ENCODE results near the gene AP2B1.

AP2B1 gene

GRCh38 chr17:35705705-35706104, 118.6 kb downstream of the AP2B1 start:
- H3K4me1 ChIP-seq (ENCODE audit: low read length): peaks cover 6% of the 10 kb centered on the region; the same call in 1 of the 2 replicates
- H3K79me2 ChIP-seq (ENCODE audit: low read length): no peaks in the 10 kb centered on the region
- H3K9me3 ChIP-seq (ENCODE audit: insufficient read depth, low read length): no peaks in the 10 kb centered on the region
- no peaks in the 10 kb centered on the region for H4K20me1 ChIP-seq (ENCODE audit: insufficient read depth, low read length)
- no peaks in the 10 kb centered on the region for H3K27me3 ChIP-seq (ENCODE audit: low read depth, low read length)
- no peak overlapping the region for H3K27ac ChIP-seq (ENCODE audit: low read length)
- no peak overlapping the region for H3K4me2 ChIP-seq (ENCODE audit: low read length)
- no peak overlapping the region for H3K9ac ChIP-seq (ENCODE audit: low read length)
- no peak overlapping the region for H3K4me3 ChIP-seq (ENCODE audit: low read length)
- H3K36me3 ChIP-seq (replicated peaks; ENCODE audit: low read depth, low read length): peaks cover 8% of the 10 kb centered on the region
- TF ChIP-seq EZH2phosphoT487 (IDR thresholded peaks at IDR 0.05; ENCODE audit: low read depth) (no peak), CTCF (IDR thresholded peaks at IDR 0.05; ENCODE audit: low read depth, low read length) (no peak)
- no peak overlapping the region for H2AFZ ChIP-seq (ENCODE audit: low read depth, low read length)

GRCh38 chr17:35708149-35708548, 121.0 kb downstream of the AP2B1 start:
- H3K27me3 ChIP-seq (ENCODE audit: low read depth, low read length): no peaks in the 10 kb centered on the region
- H2AFZ ChIP-seq (ENCODE audit: low read depth, low read length): no peak overlapping the region
- H3K9me3 ChIP-seq (ENCODE audit: insufficient read depth, low read length): no peaks in the 10 kb centered on the region
- no peaks in the 10 kb centered on the region for H3K79me2 ChIP-seq (ENCODE audit: low read length)
- no peak overlapping the region for H3K27ac ChIP-seq (ENCODE audit: low read length)
- H3K4me3 ChIP-seq (ENCODE audit: low read length): no peak overlapping the region
- H3K9ac ChIP-seq (ENCODE audit: low read length): no peak overlapping the region
- no peaks in the 10 kb centered on the region for H4K20me1 ChIP-seq (ENCODE audit: insufficient read depth, low read length)
- TF ChIP-seq EZH2phosphoT487 (IDR thresholded peaks at IDR 0.05; ENCODE audit: low read depth) (no peak), CTCF (IDR thresholded peaks at IDR 0.05; ENCODE audit: low read depth, low read length) (no peak)
- peaks cover 6% of the 10 kb centered on the region; the same call in 1 of the 2 replicates for H3K4me1 ChIP-seq (ENCODE audit: low read length)
- no peak overlapping the region for H3K4me2 ChIP-seq (ENCODE audit: low read length)
- peaks cover 8% of the 10 kb centered on the region for H3K36me3 ChIP-seq (replicated peaks; ENCODE audit: low read depth, low read length)

GRCh38 chr17:35708951-35709350, 121.8 kb downstream of the AP2B1 start:
- Histone ChIP-seq H3K79me2 (ENCODE audit: low read length) (no peaks in the 10 kb centered on the region), H3K27me3 (ENCODE audit: low read depth, low read length) (no peaks in the 10 kb centered on the region), H3K9me3 (ENCODE audit: insufficient read depth, low read length) (no peaks in the 10 kb centered on the region), H3K4me1 (ENCODE audit: low read length) (peaks cover 6% of the 10 kb centered on the region; the same call in 1 of the 2 replicates), H3K27ac (ENCODE audit: low read length) (no peak overlapping the region), H3K4me2 (ENCODE audit: low read length) (no peak overlapping the region), H3K36me3 (replicated peaks; ENCODE audit: low read depth, low read length) (peaks cover 8% of the 10 kb centered on the region), H2AFZ (ENCODE audit: low read depth, low read length) (no peak overlapping the region), H4K20me1 (ENCODE audit: insufficient read depth, low read length) (no peaks in the 10 kb centered on the region), H3K9ac (ENCODE audit: low read length) (no peak overlapping the region), H3K4me3 (ENCODE audit: low read length) (no peak overlapping the region)
- TF ChIP-seq EZH2phosphoT487 (IDR thresholded peaks at IDR 0.05; ENCODE audit: low read depth): no peak
- TF ChIP-seq CTCF (IDR thresholded peaks at IDR 0.05; ENCODE audit: low read depth, low read length): no peak

GRCh38 chr17:35709874-35710273, 122.8 kb downstream of the AP2B1 start:
- Histone ChIP-seq H3K9ac (ENCODE audit: low read length) (no peak overlapping the region), H3K4me1 (ENCODE audit: low read length) (peaks cover 6% of the 10 kb centered on the region; the same call in 1 of the 2 replicates), H3K79me2 (ENCODE audit: low read length) (no peaks in the 10 kb centered on the region), H3K4me2 (ENCODE audit: low read length) (no peak overlapping the region), H3K27me3 (ENCODE audit: low read depth, low read length) (no peaks in the 10 kb centered on the region), H3K27ac (ENCODE audit: low read length) (no peak overlapping the region), H3K4me3 (ENCODE audit: low read length) (no peak overlapping the region), H3K36me3 (replicated peaks; ENCODE audit: low read depth, low read length) (peaks cover 8% of the 10 kb centered on the region), H2AFZ (ENCODE audit: low read depth, low read length) (no peak overlapping the region), H4K20me1 (ENCODE audit: insufficient read depth, low read length) (no peaks in the 10 kb centered on the region), H3K9me3 (ENCODE audit: insufficient read depth, low read length) (no peaks in the 10 kb centered on the region)
- no peak for TF ChIP-seq EZH2phosphoT487 (IDR thresholded peaks at IDR 0.05; ENCODE audit: low read depth)
- no peak for TF ChIP-seq CTCF (IDR thresholded peaks at IDR 0.05; ENCODE audit: low read depth, low read length)

Measured in OCI-LY3 (cell line).